ENCODE results near the gene RAPGEF5. TPM values are rescaled to one million over a fixed set of nuclear protein-coding genes. Genes with fewer than 3 reads are reported as not detected.

The RAPGEF5 gene
- total RNA-seq, 1 donor from 2014 or later, result 56.9 TPM

- no peak for DNase-seq (ENCODE audit: low spot score)
Observed at GRCh38 chr7:22350466-22351328, 6.3 kb downstream of the RAPGEF5 start.

DNA sequence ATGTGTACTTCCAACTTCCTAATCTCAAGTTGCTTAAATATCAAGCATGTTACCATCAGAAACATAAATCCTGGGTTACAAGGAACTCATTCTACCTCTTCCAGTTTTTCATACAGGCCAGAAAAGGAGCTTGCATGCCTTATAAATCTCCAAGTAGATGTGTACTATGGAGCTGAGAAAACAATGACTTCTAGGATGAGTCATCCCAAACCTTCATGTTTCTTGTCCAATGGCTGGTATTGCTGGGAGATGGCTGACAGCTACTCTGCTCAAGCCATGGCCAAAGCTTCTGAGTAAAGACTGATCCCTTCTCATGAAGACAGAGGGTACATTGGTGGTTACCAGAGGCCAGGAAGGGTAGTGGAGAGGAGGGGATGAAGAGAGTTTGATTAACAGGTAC lies 8.6 kb downstream of the RAPGEF5 start:
- DNase-seq (ENCODE audit: low spot score), result no peak

GRCh38 chr7:22346383-22347107 lies 10.4 kb downstream of the RAPGEF5 start:
- no peak for DNase-seq (ENCODE audit: low spot score)

- no peak for DNase-seq (ENCODE audit: low spot score)
Observed at GRCh38 chr7:22344655-22345054, 12.3 kb downstream of the RAPGEF5 start.

- no peak for DNase-seq (ENCODE audit: low spot score)
Observed at GRCh38 chr7:22343612-22344011, 13.3 kb downstream of the RAPGEF5 start.

GRCh38 chr7:22343071-22343470 lies 13.9 kb downstream of the RAPGEF5 start:
- no peak for DNase-seq (ENCODE audit: low spot score)

DNA sequence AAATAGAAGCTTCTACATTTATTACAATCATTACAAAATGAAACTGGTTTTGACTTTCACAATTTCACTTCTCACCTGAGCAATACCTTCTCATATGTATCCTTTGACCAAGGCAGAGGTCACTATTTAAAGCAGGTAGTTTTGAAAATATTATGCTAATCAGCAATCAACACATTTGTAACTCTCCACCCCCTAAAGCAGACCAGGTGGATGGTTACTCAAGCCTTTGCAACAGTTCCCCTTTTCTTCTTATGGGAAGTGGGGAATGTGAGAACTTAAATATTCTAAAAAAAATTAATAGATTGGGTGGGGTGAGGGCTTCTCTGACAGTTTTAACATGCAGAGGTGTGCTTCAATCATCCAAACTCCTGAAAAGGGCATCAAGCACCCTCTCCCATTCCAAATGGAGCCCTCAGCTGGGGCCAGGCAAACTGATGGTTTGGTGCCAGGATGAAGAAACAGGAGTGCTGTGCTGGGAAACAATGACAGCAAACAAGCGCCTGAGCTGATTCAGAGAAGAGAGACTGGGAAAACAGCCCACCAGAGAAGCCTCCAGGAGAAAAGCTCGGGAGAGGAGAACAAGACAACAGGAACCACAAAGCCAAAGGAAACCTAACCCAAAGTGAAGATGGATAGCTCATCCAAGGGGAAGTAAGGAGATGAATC lies 17.1 kb downstream of the RAPGEF5 start:
- no peak for DNase-seq (ENCODE audit: low spot score)

GRCh38 chr7:22338877-22339276 lies 18.1 kb downstream of the RAPGEF5 start:
- DNase-seq (ENCODE audit: low spot score), result no peak

- DNase-seq (ENCODE audit: low spot score), result no peak
Observed at GRCh38 chr7:22338411-22338810, 18.5 kb downstream of the RAPGEF5 start.

DNA sequence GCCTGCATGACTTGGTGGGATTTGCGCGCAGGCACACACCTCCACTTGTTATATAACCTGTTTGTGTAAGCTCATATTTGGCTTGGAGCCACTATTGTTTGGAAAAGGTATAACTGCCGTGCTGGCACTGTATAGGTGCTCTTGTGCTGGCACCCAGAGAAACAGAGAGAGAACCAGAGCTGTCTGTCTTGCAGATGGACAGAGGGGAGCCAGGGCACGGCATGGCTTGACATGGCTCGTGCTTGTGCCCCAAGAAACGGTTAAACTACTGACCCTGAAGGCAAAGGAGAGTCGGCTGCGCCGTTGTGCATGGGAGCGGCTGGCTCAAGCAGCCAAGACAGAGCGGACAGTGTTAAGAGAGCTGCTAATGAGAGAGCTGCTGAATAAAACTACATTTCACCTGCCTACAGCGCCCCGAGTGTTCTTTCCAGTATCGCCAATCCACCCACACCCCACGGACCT lies 23.2 kb downstream of the RAPGEF5 start:
- no peak for DNase-seq (ENCODE audit: low spot score)

GRCh38 chr7:22332461-22332870 lies 24.5 kb downstream of the RAPGEF5 start:
- no peak for DNase-seq (ENCODE audit: low spot score)

GRCh38 chr7:22331704-22332103 lies 25.2 kb downstream of the RAPGEF5 start:
- DNase-seq (ENCODE audit: low spot score), result no peak

- DNase-seq (ENCODE audit: low spot score), result no peak
Observed at GRCh38 chr7:22330903-22331302, 26.1 kb downstream of the RAPGEF5 start.

DNA sequence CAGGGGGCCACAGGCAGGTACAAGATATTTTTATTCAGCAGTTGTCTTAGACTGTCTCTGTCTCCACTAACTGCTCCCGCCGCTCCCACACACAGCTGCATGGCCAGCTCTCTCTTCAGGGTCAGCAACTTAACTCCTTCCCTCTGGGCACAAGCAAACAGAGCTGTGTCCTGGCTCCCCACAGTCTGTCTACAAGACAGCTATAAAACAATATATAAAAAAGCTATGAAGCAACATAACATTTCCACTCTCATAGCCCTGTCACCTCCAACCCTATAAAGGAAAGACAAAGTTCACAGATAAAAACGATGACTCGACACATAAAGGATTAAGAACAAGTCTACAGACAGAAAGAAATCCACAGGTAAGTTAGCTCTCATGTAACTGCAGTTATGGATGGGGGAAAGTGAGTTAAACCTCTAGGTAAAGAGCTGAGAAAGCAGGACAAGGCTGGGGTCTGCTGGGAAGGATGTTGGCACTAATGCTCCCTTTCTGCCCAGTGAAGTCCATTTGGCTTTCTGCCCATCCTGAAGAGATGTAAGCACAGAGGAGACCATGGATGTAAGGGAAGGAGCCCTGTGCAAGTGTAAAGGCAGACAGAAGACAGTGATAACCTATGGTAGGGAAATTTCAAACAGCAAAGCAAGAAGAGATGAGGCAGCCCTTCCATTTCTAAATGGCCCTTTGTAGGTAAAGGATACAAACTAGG lies 27.0 kb downstream of the RAPGEF5 start:
- DNase-seq (ENCODE audit: low spot score), result no peak

DNA sequence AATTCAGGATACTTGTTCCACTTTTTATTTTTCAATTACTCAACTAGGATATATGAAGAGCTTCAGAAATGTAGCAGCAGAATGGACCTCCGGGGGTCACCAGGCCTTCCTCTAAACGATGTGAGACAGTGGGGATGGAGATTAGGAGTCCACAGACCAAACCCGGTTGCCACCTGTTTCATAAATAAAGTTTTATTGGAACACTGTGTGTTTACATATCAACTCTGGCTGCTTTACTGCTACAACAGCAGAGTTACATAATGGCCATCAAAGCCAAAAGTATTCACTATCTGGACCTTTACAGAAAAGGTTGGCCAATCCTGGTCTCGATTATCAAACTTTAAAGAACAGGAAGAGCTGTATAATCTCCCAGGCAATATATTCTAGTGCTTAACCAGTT lies 30.8 kb downstream of the RAPGEF5 start:
- no peak for DNase-seq (ENCODE audit: low spot score)

- DNase-seq (ENCODE audit: low spot score), result no peak
Observed at GRCh38 chr7:22325671-22326070, 31.3 kb downstream of the RAPGEF5 start.

DNA sequence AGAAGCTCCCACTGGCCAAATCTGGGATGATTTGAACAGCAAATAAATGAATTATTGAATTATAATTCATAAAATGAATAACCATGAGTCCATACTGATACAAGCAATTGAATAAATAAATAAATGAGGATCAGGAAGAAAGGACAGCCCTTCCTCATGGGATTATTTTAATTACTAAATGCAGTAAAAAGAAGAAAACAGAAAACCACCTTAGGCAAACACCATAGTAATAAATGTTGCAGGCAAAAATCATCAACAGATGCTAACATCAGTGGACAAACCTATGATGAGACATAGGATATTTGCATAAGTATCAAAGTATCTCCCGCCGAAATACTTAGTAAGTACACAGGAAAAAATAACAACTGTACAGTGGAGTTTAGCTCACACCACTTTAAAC lies 33.2 kb downstream of the RAPGEF5 start:
- DNase-seq (ENCODE audit: low spot score), result no peak

DNA sequence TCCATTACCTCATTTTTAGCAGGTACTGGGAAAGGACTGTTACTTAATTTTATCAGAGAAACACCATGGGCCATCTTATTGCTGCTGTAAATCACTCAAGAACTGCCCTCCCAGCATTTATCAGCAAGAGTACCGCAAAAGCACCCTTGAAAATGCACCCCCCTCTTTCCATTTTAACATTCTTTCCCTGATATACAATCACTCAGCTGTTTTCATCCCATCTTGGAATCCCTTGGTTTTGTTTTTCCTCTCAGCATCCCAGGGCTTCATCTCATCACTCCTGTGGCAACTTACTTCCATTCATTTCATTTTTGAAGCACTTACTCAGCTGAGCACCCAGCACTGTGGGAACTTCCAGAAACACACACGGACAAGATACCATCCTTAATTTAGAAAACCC lies 36.5 kb downstream of the RAPGEF5 start:
- DNase-seq (ENCODE audit: low spot score), result no peak

- DNase-seq (ENCODE audit: low spot score), result no peak
Observed at GRCh38 chr7:22319424-22320403, 37.2 kb downstream of the RAPGEF5 start.

DNA sequence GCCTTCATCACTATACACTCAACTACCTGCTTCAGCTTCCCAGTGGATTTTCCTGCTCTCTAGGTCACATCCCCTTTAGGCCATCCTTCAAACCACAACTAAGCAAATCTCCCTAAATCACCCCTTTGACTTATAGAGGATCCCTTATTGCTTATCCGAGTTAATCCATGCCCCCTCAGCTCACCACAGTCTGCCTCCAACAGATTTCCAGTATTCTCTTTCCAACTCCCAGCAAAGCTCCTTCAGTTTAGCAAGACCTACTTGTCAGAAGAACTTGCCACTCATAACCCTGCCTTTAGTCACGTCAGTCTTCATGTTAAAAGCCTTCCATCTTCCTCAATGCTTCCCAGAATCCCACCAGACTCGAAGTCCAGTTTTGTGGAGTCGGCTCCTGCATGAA lies 38.6 kb downstream of the RAPGEF5 start:
- no peak for DNase-seq (ENCODE audit: low spot score)

DNA sequence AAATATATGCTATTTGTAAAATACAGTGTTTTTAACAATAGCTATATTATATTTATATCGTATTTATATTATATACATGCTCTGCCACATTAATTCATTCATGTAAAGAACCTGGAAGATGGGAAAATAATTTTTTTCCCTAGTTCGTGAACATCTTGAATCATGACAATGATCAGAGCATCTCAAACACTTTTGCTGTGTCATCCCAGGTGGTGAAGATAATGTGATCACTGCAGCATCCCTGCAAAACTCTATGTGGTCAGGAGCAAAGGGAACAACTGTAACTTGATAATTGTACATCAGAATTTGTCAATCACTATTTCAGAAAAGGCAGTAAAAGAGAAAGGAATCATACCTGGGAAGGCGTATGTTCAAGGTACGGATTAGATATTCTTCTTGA lies 39.3 kb downstream of the RAPGEF5 start:
- no peak for DNase-seq (ENCODE audit: low spot score)

Data from ureter (tissue), 1 donor.